ENCODE results near the gene SCO2.

The SCO2 gene

DNA sequence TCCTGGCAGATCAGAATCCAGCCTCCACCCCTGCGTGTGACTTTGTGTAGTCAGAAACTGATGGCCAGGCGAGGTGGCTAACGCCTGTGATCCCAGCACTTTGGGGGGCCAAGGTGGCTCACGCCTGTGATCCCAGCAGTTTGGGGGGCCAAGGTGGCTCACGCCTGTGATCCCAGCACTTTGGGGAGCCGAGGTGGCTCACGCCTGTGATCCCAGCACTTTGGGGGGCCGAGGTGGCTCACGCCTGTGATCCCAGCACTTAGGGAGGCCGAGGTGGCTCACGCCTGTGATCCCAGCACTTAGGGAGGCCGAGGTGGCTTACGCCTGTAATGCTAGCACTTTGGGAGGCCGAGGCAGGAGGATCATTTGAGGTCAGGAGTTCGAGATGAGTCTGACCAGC is 12.2 kb downstream of the SCO2 start (continued):
- TF ChIP-seq, protein P1, sequence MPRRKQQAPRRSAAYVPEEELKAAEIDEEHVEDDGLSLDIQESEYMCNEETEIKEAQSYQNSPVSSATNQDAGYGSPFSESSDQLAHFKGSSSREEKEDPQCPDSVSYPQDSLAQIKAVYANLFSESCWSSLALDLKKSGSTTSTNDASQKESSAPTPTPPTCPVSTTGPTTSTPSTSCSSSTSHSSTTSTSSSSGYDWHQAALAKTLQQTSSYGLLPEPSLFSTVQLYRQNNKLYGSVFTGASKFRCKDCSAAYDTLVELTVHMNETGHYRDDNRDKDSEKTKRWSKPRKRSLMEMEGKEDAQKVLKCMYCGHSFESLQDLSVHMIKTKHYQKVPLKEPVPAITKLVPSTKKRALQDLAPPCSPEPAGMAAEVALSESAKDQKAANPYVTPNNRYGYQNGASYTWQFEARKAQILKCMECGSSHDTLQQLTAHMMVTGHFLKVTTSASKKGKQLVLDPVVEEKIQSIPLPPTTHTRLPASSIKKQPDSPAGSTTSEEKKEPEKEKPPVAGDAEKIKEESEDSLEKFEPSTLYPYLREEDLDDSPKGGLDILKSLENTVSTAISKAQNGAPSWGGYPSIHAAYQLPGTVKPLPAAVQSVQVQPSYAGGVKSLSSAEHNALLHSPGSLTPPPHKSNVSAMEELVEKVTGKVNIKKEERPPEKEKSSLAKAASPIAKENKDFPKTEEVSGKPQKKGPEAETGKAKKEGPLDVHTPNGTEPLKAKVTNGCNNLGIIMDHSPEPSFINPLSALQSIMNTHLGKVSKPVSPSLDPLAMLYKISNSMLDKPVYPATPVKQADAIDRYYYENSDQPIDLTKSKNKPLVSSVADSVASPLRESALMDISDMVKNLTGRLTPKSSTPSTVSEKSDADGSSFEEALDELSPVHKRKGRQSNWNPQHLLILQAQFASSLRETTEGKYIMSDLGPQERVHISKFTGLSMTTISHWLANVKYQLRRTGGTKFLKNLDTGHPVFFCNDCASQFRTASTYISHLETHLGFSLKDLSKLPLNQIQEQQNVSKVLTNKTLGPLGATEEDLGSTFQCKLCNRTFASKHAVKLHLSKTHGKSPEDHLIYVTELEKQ (tag by site-specific recombination; IDR thresholded peaks at IDR 0.05; ENCODE audit: borderline replicate concordance), result no peak

DNA sequence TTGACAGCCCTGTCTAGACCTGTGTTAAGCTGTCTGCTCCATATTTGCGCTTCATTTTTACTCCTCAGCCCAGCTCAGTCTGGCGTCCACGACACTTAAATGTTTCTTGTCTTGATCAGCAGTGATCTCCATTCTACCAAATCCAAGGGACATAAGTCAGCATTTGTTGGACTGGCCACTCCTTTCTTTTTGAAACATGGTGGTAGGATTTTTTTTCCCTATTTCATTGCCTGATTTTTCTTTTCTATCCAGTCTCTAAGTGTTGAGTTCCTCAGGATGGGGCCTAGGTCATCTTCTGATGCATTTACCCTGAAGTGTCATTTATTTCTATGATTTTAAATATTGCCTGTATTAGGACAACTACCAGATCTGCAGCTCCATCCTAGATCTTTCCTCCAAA is 16.5 kb downstream of the SCO2 start:
- CTCF ChIA-PET, result interaction anchor here (0.6 to 3.8 kb wide), 6 partner anchors 17 to 265 kb away, joined by 3 to 32 read pairs (median 7); partner anchors contain the start of genes SCO2 and SYCE3

More for the DNA sequence above, 16.5 kb downstream of the SCO2 start:
- Histone ChIP-seq H3K4me3 (ENCODE audit: low read depth, low read length) (peak overlapping the region; percentile 100), H3K9me3 (ENCODE audit: control insufficient read depth, insufficient read depth, low read depth, low read length) (no peaks in the 10 kb centered on the region), H3K4me1 (ENCODE audit: control insufficient read depth, insufficient read depth, low read length) (peaks cover 8% of the 10 kb centered on the region), H3K27ac (ENCODE audit: extremely low read depth, low read depth, low read length) (peak overlapping the region; percentile 97; the same call in 1 of the 2 replicates), H3K36me3 (ENCODE audit: control insufficient read depth in 2 of 2, insufficient read depth in 1 of 2, low read length in 2 of 2) (peaks cover 6 to 37% of the 10 kb centered on the region in 2 experiments; a peak in 2 of 3 replicates)
- no peak for TF ChIP-seq ZNF132 (tag by site-specific recombination; IDR thresholded peaks at IDR 0.05; ENCODE audit: borderline replicate concordance)
- TF ChIP-seq, protein P2, sequence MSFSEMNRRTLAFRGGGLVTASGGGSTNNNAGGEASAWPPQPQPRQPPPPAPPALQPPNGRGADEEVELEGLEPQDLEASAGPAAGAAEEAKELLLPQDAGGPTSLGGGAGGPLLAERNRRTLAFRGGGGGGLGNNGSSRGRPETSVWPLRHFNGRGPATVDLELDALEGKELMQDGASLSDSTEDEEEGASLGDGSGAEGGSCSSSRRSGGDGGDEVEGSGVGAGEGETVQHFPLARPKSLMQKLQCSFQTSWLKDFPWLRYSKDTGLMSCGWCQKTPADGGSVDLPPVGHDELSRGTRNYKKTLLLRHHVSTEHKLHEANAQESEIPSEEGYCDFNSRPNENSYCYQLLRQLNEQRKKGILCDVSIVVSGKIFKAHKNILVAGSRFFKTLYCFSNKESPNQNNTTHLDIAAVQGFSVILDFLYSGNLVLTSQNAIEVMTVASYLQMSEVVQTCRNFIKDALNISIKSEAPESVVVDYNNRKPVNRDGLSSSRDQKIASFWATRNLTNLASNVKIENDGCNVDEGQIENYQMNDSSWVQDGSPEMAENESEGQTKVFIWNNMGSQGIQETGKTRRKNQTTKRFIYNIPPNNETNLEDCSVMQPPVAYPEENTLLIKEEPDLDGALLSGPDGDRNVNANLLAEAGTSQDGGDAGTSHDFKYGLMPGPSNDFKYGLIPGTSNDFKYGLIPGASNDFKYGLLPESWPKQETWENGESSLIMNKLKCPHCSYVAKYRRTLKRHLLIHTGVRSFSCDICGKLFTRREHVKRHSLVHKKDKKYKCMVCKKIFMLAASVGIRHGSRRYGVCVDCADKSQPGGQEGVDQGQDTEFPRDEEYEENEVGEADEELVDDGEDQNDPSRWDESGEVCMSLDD (tag by site-specific recombination; IDR thresholded peaks at IDR 0.05), result no peak
- TF ChIP-seq, protein P3, sequence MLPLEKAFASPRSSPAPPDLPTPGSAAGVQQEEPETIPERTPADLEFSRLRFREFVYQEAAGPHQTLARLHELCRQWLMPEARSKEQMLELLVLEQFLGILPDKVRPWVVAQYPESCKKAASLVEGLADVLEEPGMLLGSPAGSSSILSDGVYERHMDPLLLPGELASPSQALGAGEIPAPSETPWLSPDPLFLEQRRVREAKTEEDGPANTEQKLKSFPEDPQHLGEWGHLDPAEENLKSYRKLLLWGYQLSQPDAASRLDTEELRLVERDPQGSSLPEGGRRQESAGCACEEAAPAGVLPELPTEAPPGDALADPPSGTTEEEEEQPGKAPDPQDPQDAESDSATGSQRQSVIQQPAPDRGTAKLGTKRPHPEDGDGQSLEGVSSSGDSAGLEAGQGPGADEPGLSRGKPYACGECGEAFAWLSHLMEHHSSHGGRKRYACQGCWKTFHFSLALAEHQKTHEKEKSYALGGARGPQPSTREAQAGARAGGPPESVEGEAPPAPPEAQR (tag by site-specific recombination; IDR thresholded peaks at IDR 0.05), result no peak
- no peak for TF ChIP-seq ZNF530 (tag by site-specific recombination; IDR thresholded peaks at IDR 0.05; ENCODE audit: low read depth)
- TF ChIP-seq, protein P4, sequence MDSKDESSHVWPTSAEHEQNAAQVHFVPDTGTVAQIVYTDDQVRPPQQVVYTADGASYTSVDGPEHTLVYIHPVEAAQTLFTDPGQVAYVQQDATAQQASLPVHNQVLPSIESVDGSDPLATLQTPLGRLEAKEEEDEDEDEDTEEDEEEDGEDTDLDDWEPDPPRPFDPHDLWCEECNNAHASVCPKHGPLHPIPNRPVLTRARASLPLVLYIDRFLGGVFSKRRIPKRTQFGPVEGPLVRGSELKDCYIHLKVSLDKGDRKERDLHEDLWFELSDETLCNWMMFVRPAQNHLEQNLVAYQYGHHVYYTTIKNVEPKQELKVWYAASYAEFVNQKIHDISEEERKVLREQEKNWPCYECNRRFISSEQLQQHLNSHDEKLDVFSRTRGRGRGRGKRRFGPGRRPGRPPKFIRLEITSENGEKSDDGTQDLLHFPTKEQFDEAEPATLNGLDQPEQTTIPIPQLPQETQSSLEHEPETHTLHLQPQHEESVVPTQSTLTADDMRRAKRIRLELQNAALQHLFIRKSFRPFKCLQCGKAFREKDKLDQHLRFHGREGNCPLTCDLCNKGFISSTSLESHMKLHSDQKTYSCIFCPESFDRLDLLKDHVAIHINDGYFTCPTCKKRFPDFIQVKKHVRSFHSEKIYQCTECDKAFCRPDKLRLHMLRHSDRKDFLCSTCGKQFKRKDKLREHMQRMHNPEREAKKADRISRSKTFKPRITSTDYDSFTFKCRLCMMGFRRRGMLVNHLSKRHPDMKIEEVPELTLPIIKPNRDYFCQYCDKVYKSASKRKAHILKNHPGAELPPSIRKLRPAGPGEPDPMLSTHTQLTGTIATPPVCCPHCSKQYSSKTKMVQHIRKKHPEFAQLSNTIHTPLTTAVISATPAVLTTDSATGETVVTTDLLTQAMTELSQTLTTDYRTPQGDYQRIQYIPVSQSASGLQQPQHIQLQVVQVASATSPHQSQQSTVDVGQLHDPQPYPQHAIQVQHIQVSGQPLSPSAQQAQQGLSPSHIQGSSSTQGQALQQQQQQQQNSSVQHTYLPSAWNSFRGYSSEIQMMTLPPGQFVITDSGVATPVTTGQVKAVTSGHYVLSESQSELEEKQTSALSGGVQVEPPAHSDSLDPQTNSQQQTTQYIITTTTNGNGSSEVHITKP (tag by site-specific recombination; IDR thresholded peaks at IDR 0.05), result no peak
- TF ChIP-seq ZNF341 (tag by site-specific recombination; IDR thresholded peaks at IDR 0.05; ENCODE audit: low read depth), result no peak
- no peak for TF ChIP-seq ZNF621 (tag by site-specific recombination; IDR thresholded peaks at IDR 0.05)
- TF ChIP-seq ZNF626 (tag by site-specific recombination; IDR thresholded peaks at IDR 0.05), result no peak
- POLR2A ChIA-PET, result interaction anchor here (1.4 to 6.0 kb wide), 6 partner anchors 9 to 265 kb away, joined by 6 to 189 read pairs (median 10); partner anchors contain the start of gene SCO2
